Medulla oblongata (tissue), 1 donor: ENCODE measurements around the gene TFB2M.
A peak's percentile ranks its signal among the peaks of the same experiment; 100 is the strongest.
"Not testable (repeated sequence)": the region's sequence is repeated elsewhere in the genome, so short reads cannot be mapped to it uniquely, and the experiment has no call there.

Experiments
- DNase-seq: peaks from one replicate; pipeline ENCODE4 v3.0.0-alpha.2; 2015; ENCODE audit errors: extremely low spot score

TFB2M gene

GRCh38 chr1:246566128-246566812, at the start of gene TFB2M, which contains the start of gene CNST:
TSS of gene TFB2M (minus strand) at chr1:246566261. CDS start at chr1:246566138, 123 bp downstream.
TSS of gene CNST (plus strand) at chr1:246566456. CDS start at chr1:246591563, 25,107 bp downstream.
- DNase-seq = peak; percentile 99

GRCh38 chr1:246613096-246613758, 47.2 kb upstream of the TFB2M start:
- DNase-seq = no peak

DNA sequence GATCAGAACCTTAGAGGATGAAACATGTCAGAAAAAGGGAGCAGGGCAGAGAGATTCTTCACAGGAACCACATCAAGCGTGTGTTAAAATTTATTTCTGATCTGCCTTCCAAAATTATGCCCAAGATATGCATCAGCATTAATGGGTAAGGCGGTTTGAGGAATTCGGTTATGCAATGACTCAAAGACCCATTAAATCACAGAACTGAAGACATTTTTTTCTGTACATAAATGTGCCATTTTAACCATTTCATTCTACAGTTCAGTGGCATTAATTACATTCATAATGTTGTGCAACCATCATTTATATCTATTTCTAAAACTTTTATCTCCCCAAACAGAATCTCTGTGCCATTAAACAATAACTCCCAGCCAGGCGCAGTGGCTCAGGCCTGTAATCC, 43.6 kb upstream of the TFB2M start:
- DNase-seq = no peak

- DNase-seq = no peak
Measured at GRCh38 chr1:246608616-246609376, 42.7 kb upstream of the TFB2M start.

- DNase-seq = no peak
Measured at GRCh38 chr1:246607462-246607861, 41.4 kb upstream of the TFB2M start.

GRCh38 chr1:246605231-246605630, 39.2 kb upstream of the TFB2M start:
- DNase-seq = not testable (repeated sequence)

- no peak for DNase-seq
Measured at GRCh38 chr1:246602194-246602593, 36.1 kb upstream of the TFB2M start.

GRCh38 chr1:246600579-246600978, 34.5 kb upstream of the TFB2M start:
- DNase-seq = no peak

GRCh38 chr1:246599315-246599714, 33.3 kb upstream of the TFB2M start:
- DNase-seq = no peak

- DNase-seq = no peak
Measured at GRCh38 chr1:246597971-246598370, 31.9 kb upstream of the TFB2M start.

DNA sequence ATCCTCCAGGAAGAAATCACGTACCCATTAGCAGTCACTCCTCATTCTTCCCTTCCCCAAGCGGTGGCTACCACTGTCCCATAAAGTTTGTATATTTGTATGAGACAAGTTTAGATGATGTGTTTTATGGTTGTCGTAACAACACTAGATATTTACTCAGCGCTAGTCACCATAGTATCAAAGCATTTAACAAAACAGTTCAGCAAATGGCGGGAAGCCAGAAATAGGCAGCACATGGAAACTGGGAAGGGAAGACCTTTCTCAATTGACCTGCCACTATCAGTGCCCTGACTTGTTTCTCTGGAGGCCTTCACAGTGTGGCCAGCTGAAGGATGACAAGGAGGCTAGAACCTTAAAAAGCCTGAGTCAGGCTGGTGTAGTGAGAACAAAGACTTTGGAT, 31.3 kb upstream of the TFB2M start:
- DNase-seq = no peak

DNA sequence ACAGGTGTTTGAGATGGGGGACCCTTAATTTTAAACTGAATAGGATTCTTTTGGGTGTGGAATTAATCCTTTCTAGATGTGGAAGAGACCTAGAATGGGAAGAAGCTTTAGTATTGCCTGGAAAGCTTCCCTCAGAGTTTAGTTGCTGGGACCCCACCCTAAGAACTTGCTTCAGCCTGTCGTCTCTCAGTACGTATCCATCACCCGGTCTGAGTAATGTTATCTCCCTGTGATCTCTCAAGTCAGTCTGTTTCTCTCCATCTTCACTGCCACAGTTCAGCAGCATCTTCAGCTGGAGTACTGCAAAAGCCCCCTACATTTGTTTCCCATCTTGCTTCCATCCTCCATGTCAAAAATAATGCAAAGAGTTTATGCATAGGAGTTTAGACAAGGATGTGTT, 29.1 kb upstream of the TFB2M start:
- DNase-seq = no peak

DNA sequence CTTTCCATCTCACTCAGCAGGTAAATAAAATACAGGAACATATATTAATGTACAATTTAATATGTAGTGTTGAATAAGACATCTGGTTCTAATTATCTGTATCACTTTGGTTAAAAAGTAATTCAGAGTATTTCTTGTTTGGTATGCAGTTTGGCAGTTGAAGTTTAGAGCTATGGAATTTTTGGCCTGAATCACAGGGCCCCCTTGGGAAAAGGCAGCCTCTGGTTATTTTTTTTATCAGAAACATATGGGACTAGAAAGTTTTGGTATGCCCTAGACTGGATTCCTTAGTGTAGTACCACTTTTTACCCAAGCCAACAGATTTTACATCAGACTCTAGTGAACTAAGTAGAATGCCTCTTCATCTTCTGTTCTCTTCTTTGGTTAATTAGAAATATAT, 26.6 kb upstream of the TFB2M start:
- no peak for DNase-seq

DNA sequence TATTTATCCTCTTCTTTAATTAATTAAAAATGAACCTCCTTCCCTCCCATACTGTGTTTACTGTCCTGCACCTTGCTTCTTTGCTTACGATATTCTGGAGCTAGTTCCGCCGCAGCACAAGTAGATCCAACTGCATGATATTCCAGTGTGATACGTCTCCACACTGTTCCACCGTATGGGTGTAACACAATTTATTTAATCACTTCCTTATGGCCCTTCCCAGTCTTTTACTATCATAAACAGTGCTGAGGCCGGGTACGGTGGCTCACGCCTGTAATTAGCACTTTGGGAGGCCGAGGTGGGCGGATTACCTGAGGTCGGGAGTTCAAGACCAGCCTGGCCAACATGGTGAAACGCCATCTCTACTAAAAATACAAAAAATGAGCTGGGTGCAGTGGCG, 25.9 kb upstream of the TFB2M start:
- no peak for DNase-seq

- no peak for DNase-seq
Measured at GRCh38 chr1:246591504-246591903, 25.4 kb upstream of the TFB2M start.

DNA sequence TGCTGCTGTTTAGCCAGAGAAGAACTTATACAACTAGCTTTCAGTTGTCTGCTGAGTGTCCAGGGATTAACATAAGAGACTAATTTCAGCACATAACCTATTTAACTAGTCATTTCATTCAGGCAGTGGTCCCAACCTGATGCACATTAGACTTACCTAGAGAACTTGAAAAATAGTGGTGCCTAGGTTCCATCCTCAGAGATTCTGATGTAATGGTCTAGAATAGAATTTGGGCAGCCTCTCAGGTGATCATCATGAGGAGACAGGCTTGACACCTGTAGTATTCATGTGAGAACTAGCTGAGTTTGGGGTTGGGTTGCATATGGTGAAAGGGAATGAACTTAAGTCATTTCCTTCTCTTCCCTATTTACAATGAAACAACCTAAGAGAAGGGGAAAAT, 25.0 kb upstream of the TFB2M start:
- DNase-seq = no peak

DNA sequence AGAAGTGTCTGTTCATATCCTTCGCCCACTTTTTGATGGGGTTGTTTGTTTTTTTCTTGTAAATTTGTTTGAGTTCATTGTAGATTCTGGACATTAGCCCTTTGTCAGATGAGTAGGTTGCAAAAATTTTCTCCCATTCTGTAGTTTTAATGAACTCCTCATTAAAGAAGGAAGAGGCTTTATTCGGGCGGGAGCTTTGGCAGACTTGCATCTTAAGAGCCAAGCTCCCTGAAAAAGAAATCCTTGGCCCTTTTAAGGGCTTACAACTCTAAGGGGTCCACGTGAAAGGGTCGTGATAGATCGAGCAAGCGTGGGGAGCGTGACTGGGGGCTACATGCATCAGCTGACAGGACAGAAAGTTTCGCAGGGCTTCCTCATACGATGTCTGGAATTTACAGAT, 23.9 kb upstream of the TFB2M start:
- DNase-seq = not testable (repeated sequence)

DNA sequence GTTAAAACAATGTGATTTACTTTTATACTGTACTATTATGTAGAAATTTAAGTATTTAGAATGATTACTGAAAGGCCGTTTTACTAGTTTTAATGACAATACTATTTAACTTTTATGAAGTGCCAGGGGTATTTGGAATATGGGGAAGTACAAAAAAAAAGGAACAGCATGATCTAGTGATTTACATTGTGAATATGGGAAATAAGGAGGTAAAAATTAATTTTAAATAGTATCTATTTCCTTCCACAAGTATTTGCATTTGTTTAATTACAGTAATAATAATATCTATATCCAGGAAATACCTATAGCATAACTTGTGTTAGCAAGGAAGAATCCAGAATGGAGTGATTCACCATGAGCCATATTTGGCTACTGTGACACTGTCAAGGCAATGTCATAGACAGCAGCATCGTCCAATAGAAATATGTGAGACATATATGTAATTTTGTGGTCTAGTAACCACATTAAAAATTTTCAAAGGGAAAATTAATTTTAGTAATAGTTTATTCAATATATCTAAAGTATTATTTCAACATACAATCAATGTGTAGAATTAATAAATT, 22.2 kb upstream of the TFB2M start:
- DNase-seq = no peak

DNA sequence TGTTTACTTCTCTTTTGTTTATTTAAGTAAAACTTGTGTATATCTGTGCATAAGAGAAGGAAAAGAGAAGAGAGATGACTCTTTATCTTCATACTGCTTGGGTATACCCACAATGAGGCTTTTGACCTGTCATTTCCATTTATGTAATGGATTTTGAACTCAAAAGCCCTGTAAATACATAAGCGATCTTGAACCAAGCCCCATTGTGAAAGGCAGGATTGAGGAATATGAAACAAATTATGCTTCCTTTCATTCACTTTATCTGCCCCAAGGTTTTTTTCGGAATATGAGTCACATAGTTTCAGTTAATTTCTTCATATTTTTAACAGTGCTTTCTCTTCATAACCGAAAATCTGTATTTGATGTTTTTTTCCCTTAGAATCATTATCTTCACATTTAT, 21.5 kb upstream of the TFB2M start:
- no peak for DNase-seq

DNA sequence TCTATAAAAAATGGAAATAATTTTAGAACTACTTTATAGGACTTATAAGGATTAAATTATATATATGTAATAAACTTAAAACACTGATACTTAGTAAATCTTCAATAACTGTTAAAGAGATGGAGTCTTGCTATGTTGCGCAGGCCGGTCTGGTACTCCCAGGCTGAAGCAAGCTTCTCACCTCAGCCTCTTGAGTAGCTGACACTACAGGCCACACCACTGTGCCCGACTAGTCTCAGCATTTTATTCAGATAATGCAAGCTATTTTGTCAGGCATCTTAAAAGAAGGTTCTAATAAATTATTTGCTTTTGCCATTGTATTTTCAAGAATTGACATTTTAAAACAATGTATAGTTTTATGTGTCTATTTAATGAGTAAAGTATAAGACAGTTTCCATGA, 21.0 kb upstream of the TFB2M start:
- DNase-seq = no peak

DNA sequence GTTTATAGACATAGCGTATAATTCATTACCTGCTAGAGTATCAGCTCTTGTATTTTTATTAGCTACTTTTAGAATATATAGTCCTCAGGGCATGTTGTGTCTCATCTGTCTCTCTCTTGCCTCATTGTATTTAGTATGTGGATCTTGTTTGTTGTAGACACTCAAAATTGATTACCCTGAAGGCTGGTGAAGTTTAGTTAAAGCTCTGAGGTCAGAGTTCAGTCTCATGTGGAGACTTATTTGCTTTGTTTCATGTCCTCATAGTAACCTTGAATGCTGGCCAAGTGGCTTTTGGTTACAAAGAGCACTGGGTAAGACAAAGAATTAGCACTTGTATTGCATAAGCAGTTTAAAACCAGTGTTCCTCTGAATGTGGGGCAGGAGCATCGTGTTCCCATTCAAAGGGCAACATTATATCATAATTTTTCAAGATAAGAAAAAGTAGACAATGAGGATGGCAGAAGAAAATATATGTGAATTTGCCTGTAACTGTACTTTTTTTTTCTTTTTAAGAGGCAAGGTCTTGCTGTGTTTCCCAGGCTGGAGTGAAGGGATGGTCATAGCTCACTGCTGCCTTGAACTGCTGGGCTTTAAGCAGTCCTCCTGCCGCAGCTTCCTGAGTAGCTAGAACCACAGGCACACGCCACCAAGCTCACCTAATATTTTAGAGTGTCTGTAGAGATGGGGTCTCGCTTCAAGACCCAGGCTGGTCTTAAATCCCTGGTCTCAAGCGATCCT, 17.6 kb upstream of the TFB2M start:
- peak; percentile 64 for DNase-seq

- no peak for DNase-seq
Measured at GRCh38 chr1:246583056-246583440, 17.0 kb upstream of the TFB2M start.
